ENCODE measurements around the gene TXNRD2. TPM values are rescaled to one million over a fixed set of nuclear protein-coding genes. Genes with fewer than 3 reads are reported as not detected.

The TXNRD2 gene
- total and polyA plus RNA-seq, 2 of the 4 experiments (the other 2 are of a cell fraction), result 15.6 to 25.7 TPM

DNA sequence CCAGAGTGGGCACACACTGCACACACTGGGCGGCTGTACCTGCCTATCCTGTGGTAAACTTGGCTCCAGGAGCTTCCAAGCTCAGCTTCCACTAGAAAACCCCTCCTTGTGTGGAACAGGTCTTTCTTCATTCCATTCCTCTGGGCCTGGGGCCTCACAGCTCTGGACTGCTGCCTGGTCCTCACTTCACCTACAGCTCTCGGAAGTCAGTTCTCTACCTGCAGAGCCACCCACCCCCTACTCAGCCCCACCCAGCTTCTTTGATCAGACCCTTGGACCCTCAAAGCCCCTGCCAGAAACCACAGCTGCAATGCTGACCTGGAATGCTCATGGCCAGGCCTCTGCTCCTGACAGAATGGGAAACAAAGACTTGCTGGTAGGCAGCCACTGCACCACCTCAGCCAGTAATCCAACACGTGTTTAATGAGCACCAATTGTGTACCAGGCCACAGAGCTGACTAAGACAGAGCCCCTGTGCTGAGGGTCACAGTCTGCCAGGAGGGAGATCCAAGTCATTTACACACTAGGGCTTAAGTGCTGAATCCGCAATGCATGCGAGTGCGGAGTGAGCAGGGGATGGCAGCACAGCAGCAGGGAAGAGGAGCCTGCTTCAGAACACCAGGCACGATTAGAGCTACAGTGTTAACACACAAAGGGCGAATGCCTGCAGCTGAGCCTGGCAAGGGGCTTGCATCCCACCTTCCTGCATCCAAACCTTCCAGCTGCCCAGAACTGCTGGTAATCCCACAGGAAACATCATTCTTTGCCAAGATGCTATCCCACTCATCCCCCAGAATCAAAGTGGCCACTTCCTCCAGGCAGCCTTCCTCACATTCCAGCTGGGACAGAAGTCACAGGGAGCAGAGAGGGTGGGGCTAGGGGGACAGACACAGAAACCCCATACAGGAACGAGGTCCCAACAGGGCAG lies 91.5 kb downstream of the TXNRD2 start:
- Histone ChIP-seq H3K27ac (ENCODE audit: insufficient read depth, low read length) (no peak overlapping the region), H2AK5ac (ENCODE audit: low read depth, low read length) (no peak overlapping the region), H3K9me1 (ENCODE audit: insufficient read depth, low read length) (peaks cover 33% of the 10 kb centered on the region), H3K14ac (replicated peaks; ENCODE audit: low read depth, low read length) (no peak overlapping the region), H2BK20ac (ENCODE audit: low read depth, low read length) (no peak overlapping the region), H3K27me3 (ENCODE audit: control insufficient read depth, insufficient read depth, low read length) (no peaks in the 10 kb centered on the region), H3K4me3 (ENCODE audit: insufficient read depth, low read depth, low read length) (no peak overlapping the region), H3K23ac (ENCODE audit: low read depth, low read length) (no peak overlapping the region), H4K91ac (ENCODE audit: insufficient read depth, low read depth, low read length) (no peak overlapping the region), H3K36me3 (ENCODE audit: control insufficient read depth, insufficient read depth, low read length) (peaks cover 34% of the 10 kb centered on the region), H2AK9ac (replicated peaks; ENCODE audit: low read depth, low read length, poor library complexity) (no peak overlapping the region), H3K79me1 (ENCODE audit: low read depth in 1 of 2, low read length in 2 of 2) (peaks cover 28 to 92% of the 10 kb centered on the region in 2 experiments), H2AFZ (replicated peaks; ENCODE audit: low read length, poor library complexity) (no peak overlapping the region), H3K9ac (ENCODE audit: low read depth, low read length) (no peak overlapping the region), H4K20me1 (ENCODE audit: insufficient read depth, low read length) (peaks cover 68% of the 10 kb centered on the region), H4K5ac (ENCODE audit: low read depth, low read length) (no peak overlapping the region), H3K56ac (ENCODE audit: extremely low read depth, insufficient read depth, low read length) (no peak overlapping the region), H2BK5ac (ENCODE audit: low read depth, low read length, poor library complexity, severe bottlenecking) (no peak overlapping the region), H3K9me3 (ENCODE audit: control insufficient read depth, insufficient read depth, low read length) (peaks cover 3% of the 10 kb centered on the region; the same call in 1 of the 2 replicates), H2BK15ac (ENCODE audit: low read depth, low read length) (no peak overlapping the region), H3K4me1 (ENCODE audit: control insufficient read depth, insufficient read depth, low read length) (peaks cover 11% of the 10 kb centered on the region), H2BK120ac (ENCODE audit: low read depth, low read length) (no peak overlapping the region), H3K4me2 (ENCODE audit: low read depth, low read length) (no peak overlapping the region), H4K8ac (ENCODE audit: low read depth in 2 of 2, low read length in 2 of 2) (no peak overlapping the region), H3K4ac (ENCODE audit: low read depth, low read length) (no peak overlapping the region), H3K18ac (ENCODE audit: low read depth, low read length) (no peak overlapping the region)
- WGBS, 2 experiments (ENCODE audit: extremely low coverage in 2 of 2, insufficient read length in 1 of 2), result 96% methylated on average over 4 of the region's 9 CpGs; no CpG with 5 or more reads in 1 of the 2 experiments
- POLR2A ChIA-PET (ENCODE audit: unreplicated experiment), result interaction anchor here (0.6 kb wide), 1 partner anchor 87 kb away, joined by 4 read pairs; no protein-coding TSS in a partner anchor
- in situ Hi-C loops (cut with MboI; ENCODE audit: low sequenced_read_pairs) (no loop called here), intact Hi-C loops (cut with micrococcal nuclease) (loop anchor here (5.0 kb wide), 1 partner anchor 118 kb away; no protein-coding TSS in a partner anchor), dilution Hi-C loops (cut with HindIII; ENCODE audit: low sequenced_read_pairs, unreplicated experiment) (no loop called here)
- no peak for DNase-seq
- no peak for ATAC-seq (ENCODE audit: low read depth)
- CTCF ChIA-PET, result no interaction called here
- no TSS peak for BruUV-seq (replicated peaks)
- TF ChIP-seq, protein P1, sequence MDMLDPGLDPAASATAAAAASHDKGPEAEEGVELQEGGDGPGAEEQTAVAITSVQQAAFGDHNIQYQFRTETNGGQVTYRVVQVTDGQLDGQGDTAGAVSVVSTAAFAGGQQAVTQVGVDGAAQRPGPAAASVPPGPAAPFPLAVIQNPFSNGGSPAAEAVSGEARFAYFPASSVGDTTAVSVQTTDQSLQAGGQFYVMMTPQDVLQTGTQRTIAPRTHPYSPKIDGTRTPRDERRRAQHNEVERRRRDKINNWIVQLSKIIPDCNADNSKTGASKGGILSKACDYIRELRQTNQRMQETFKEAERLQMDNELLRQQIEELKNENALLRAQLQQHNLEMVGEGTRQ (IDR thresholded peaks at IDR 0.05; ENCODE audit: low read depth, low read length), result peak; percentile 27; the same call in 1 of the 2 replicates
- no peak for TF ChIP-seq POLR2A (IDR thresholded peaks at IDR 0.05; ENCODE audit: low read depth, low read length)
- TF ChIP-seq RAD21 (IDR thresholded peaks at IDR 0.05; ENCODE audit: low read length), result no peak
- no peak for TF ChIP-seq FOS (IDR thresholded peaks at IDR 0.05; ENCODE audit: low read depth, low read length)
- TF ChIP-seq CEBPB (IDR thresholded peaks at IDR 0.05; ENCODE audit: low read depth, low read length), result no peak
- no peak for TF ChIP-seq MAZ (IDR thresholded peaks at IDR 0.05; ENCODE audit: borderline replicate concordance, low read depth, low read length)
- TF ChIP-seq SMC3 (IDR thresholded peaks at IDR 0.05; ENCODE audit: low read depth, low read length), result no peak
- no peak for TF ChIP-seq CHD1 (IDR thresholded peaks at IDR 0.05; ENCODE audit: low read depth, low read length)

Measured in IMR-90 (cell line).